ENCODE results near the gene PURB. TPM values are rescaled to one million over a fixed set of nuclear protein-coding genes. Genes with fewer than 3 reads are reported as not detected.
A peak's percentile ranks its signal among the peaks of the same experiment; 100 is the strongest.

Gene PURB
- total and polyA plus RNA-seq, 9 of the 15 experiments (the other 6 are each of a cell fraction or from before 2014, with no cell fraction given), result 1.6 to 14.1 (median 8.8) TPM

DNA sequence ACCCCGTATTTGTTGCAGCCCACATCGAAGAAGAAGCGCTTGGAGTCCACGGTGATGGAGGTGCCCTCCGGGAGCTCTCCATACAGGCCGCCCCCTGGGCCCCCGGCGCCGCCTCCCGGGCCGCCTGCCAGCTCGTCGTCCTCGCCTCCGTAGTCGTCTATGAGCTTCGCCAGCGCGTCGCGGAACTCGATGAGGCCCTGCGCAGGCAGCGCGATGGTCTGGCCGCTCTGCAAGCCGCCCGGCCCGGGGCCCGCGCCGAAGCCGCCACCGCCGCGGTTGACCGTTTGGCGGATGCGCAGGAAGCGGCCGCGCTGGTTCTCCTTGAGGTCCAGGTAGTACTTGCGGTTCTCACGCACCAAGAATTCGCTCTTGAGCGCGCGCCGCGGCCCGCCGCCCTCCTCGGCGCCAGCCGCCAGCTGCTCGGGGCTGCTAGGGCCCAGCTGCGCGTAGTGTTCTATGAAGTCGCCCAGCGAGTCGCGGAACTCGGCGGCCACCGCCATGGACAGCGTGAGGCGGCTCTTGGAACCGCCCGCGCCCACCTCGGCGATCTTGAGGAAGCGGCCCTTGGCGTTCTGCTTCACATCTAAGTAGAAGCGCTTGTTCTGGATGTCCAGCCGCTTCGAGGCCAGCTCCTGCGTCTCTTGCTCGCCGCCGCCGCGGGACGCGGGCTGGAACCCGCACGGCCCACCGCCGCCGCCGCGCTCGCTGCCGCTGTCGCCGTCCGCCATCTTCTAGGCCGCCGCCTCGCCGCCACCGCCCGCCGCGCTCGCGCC is 523 bp downstream of the PURB start (continued):
- TF ChIP-seq SP2 (IDR thresholded peaks at IDR 0.05; ENCODE audit: extremely low read depth, low read depth, low read length, poor library complexity, severe bottlenecking) (no peak), NR1H2 (CRISPR knock-in tag; IDR thresholded peaks at IDR 0.05) (no peak), TAL1 (IDR thresholded peaks at IDR 0.05) (no peak), MEF2D (tag; conservative IDR thresholded peaks at IDR 0.05; ENCODE audit: low read depth) (no peak), YY1 (IDR thresholded peaks at IDR 0.05; ENCODE audit: borderline replicate concordance in 1 of 3, control insufficient read depth in 1 of 3, extremely low read depth in 1 of 3, insufficient read depth in 3 of 3, insufficient read length in 1 of 3, insufficient replicate concordance in 2 of 3, low read depth in 1 of 3, low read length in 2 of 3) (peak in 2 of 3 experiments; percentile 47 to 80), ZNF764 (CRISPR knock-in tag; IDR thresholded peaks at IDR 0.05; ENCODE audit: low read depth) (no peak), RFX7 (CRISPR knock-in tag; IDR thresholded peaks at IDR 0.05) (no peak), U2AF1 (optimal IDR thresholded peaks at IDR 0.05; ENCODE audit: low read depth, low read length) (no peak)
- TF ChIP-seq, protein P1, sequence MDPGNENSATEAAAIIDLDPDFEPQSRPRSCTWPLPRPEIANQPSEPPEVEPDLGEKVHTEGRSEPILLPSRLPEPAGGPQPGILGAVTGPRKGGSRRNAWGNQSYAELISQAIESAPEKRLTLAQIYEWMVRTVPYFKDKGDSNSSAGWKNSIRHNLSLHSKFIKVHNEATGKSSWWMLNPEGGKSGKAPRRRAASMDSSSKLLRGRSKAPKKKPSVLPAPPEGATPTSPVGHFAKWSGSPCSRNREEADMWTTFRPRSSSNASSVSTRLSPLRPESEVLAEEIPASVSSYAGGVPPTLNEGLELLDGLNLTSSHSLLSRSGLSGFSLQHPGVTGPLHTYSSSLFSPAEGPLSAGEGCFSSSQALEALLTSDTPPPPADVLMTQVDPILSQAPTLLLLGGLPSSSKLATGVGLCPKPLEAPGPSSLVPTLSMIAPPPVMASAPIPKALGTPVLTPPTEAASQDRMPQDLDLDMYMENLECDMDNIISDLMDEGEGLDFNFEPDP (CRISPR knock-in tag; IDR thresholded peaks at IDR 0.05), result no peak
- TF ChIP-seq, protein P2, sequence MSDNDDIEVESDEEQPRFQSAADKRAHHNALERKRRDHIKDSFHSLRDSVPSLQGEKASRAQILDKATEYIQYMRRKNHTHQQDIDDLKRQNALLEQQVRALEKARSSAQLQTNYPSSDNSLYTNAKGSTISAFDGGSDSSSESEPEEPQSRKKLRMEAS (CRISPR knock-in tag; IDR thresholded peaks at IDR 0.05), result no peak
- TF ChIP-seq, protein P3, sequence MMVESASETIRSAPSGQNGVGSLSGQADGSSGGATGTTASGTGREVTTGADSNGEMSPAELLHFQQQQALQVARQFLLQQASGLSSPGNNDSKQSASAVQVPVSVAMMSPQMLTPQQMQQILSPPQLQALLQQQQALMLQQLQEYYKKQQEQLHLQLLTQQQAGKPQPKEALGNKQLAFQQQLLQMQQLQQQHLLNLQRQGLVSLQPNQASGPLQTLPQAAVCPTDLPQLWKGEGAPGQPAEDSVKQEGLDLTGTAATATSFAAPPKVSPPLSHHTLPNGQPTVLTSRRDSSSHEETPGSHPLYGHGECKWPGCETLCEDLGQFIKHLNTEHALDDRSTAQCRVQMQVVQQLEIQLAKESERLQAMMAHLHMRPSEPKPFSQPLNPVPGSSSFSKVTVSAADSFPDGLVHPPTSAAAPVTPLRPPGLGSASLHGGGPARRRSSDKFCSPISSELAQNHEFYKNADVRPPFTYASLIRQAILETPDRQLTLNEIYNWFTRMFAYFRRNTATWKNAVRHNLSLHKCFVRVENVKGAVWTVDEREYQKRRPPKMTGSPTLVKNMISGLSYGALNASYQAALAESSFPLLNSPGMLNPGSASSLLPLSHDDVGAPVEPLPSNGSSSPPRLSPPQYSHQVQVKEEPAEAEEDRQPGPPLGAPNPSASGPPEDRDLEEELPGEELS (CRISPR knock-in tag; IDR thresholded peaks at IDR 0.05; ENCODE audit: borderline replicate concordance), result 0 out of 2 replicates have a peak, but pooled peaks have one; percentile 27
- TF ChIP-seq, protein P4, sequence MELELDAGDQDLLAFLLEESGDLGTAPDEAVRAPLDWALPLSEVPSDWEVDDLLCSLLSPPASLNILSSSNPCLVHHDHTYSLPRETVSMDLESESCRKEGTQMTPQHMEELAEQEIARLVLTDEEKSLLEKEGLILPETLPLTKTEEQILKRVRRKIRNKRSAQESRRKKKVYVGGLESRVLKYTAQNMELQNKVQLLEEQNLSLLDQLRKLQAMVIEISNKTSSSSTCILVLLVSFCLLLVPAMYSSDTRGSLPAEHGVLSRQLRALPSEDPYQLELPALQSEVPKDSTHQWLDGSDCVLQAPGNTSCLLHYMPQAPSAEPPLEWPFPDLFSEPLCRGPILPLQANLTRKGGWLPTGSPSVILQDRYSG (tag; conservative IDR thresholded peaks at IDR 0.05; ENCODE audit: low read depth), result no peak
- TF ChIP-seq, protein P5, sequence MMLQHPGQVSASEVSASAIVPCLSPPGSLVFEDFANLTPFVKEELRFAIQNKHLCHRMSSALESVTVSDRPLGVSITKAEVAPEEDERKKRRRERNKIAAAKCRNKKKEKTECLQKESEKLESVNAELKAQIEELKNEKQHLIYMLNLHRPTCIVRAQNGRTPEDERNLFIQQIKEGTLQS (IDR thresholded peaks at IDR 0.05), result no peak
- TF ChIP-seq, protein P5 (CRISPR knock-in tag; conservative IDR thresholded peaks at IDR 0.05), result 0 out of 2 replicates have a peak, but pooled peaks have one; percentile 48
- TF ChIP-seq, protein P6, sequence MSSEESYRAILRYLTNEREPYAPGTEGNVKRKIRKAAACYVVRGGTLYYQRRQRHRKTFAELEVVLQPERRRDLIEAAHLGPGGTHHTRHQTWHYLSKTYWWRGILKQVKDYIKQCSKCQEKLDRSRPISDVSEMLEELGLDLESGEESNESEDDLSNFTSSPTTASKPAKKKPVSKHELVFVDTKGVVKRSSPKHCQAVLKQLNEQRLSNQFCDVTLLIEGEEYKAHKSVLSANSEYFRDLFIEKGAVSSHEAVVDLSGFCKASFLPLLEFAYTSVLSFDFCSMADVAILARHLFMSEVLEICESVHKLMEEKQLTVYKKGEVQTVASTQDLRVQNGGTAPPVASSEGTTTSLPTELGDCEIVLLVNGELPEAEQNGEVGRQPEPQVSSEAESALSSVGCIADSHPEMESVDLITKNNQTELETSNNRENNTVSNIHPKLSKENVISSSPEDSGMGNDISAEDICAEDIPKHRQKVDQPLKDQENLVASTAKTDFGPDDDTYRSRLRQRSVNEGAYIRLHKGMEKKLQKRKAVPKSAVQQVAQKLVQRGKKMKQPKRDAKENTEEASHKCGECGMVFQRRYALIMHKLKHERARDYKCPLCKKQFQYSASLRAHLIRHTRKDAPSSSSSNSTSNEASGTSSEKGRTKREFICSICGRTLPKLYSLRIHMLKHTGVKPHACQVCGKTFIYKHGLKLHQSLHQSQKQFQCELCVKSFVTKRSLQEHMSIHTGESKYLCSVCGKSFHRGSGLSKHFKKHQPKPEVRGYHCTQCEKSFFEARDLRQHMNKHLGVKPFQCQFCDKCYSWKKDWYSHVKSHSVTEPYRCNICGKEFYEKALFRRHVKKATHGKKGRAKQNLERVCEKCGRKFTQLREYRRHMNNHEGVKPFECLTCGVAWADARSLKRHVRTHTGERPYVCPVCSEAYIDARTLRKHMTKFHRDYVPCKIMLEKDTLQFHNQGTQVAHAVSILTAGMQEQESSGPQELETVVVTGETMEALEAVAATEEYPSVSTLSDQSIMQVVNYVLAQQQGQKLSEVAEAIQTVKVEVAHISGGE (CRISPR knock-in tag; IDR thresholded peaks at IDR 0.05), result no peak

Data from K562 (cell line).